K562 (cell line): ENCODE data around the gene HK1. TPM values are rescaled to one million over a fixed set of nuclear protein-coding genes. Genes with fewer than 3 reads are reported as not detected.

Experiments
- ATAC-seq: fragments of 200-7000 bp; cut with Tn5 transposase; 3 replicates; pipeline ENCODE4 v1.9.1; 2020; ENCODE audit warnings: moderate library complexity
- BruUV-seq: library from RNA; stranded (reverse); fragments of 400-500 nt; replicated peaks from 2 replicates; lab custom pipeline; 2021; lab: Mats Ljungman, UMichigan
- CTCF ChIA-PET: fragments of 300-600 bp; formaldehyde crosslinking; extraction: SDS; loops from one replicate; lab custom pipeline; 2021; ENCODE audit warnings: low intra/inter-chr PET ratio; lab: Yijun Ruan, JAX
- POLR2A ChIA-PET: fragments of 300-600, 350-650 bp; sonication (Branson Sonifier 250); formaldehyde crosslinking; extraction: SDS; loops from one replicate; lab custom pipeline; 2021; ENCODE audit warnings: antibody characterized with exemption, inconsistent platforms; lab: Yijun Ruan, JAX
- DNase-seq, 4 experiments: peaks; one replicate each; pipeline versions ENCODE4 v3.0.0 to v3.0.0-alpha.2; 2011 to 2018; ENCODE audit warnings: low spot score in 3 of 4, mixed read lengths in 3 of 4; ENCODE audit errors: extremely low read depth in 1 of 4
- FAIRE-seq: peaks from 2 replicates; lab custom pipeline; 2011; peaks lifted over from hg19 to GRCh38; lab: Jason Lieb, UNC
- H2AFZ ChIP-seq: 2 replicates; pipeline ENCODE4 v1.6.0; 2011; ENCODE audit warnings: low read depth, low read length, control low read depth, inconsistent platforms
- H3K27ac ChIP-seq: fragments of 200-600 bp; 3 replicates; pipeline ENCODE4 v1.8.0; 2011; ENCODE audit warnings: low read depth, mild to moderate bottlenecking, control low read depth, inconsistent platforms, low read length, moderate library complexity, mixed read lengths; ENCODE audit errors: extremely low read depth
- H3K27me3 ChIP-seq, 2 experiments: fragments of 300-600 bp in 1 of 2; 2 replicates in 1 of 2; 3 replicates in 1 of 2; pipeline versions ENCODE4 v1.6.0 to v1.8.0; 2011; ENCODE audit warnings: inconsistent platforms in 2 of 2, low read length in 2 of 2, mild to moderate bottlenecking in 1 of 2, mixed read lengths in 1 of 2, moderate library complexity in 1 of 2; ENCODE audit not compliant: control insufficient read depth in 2 of 2, insufficient read depth in 2 of 2
- H3K36me3 ChIP-seq: fragments of 300-600 bp; 3 replicates; pipeline ENCODE4 v1.8.0; 2011; ENCODE audit warnings: mild to moderate bottlenecking, low read length, inconsistent platforms; ENCODE audit not compliant: control insufficient read depth, insufficient read depth
- H3K4me1 ChIP-seq, 2 experiments: fragments of 200-600 bp in 1 of 2; replicated peaks in 1 of 2; 2 replicates in 1 of 2; 3 replicates in 1 of 2; pipeline versions ENCODE4 v1.5.1 to v1.8.0; 2011; ENCODE audit warnings: inconsistent platforms in 2 of 2, low read length in 2 of 2, mild to moderate bottlenecking in 1 of 2, mixed read lengths in 1 of 2, moderate library complexity in 1 of 2; ENCODE audit not compliant: control insufficient read depth in 2 of 2, insufficient read depth in 2 of 2
- H3K4me2 ChIP-seq: 2 replicates; pipeline ENCODE4 v1.6.1; 2011; ENCODE audit warnings: low read length, control low read depth, inconsistent platforms, mixed read lengths; ENCODE audit not compliant: insufficient read depth
- H3K4me3 ChIP-seq: fragments of 200-600 bp; sonication (generic), shearing (Covaris generic); 2 replicates; pipeline ENCODE4 v1.5.1; 2016; ENCODE audit warnings: control low read depth, inconsistent platforms
- H3K79me2 ChIP-seq: fragments of 200-600 bp; 3 replicates; pipeline ENCODE4 v1.8.0; 2011; ENCODE audit warnings: low read length, inconsistent platforms; ENCODE audit not compliant: control insufficient read depth, insufficient read depth
- H3K9ac ChIP-seq, 2 experiments: 2 replicates each; pipeline versions ENCODE4 v1.6.0 to v1.6.1; 2011; ENCODE audit warnings: low read depth in 2 of 2, low read length in 2 of 2, control low read depth in 1 of 2, inconsistent platforms in 1 of 2, mild to moderate bottlenecking in 1 of 2, mixed read lengths in 1 of 2; ENCODE audit not compliant: insufficient read depth in 1 of 2
- H3K9me1 ChIP-seq: one replicate; pipeline ENCODE4 v1.6.0; 2011; ENCODE audit warnings: inconsistent platforms, mild to moderate bottlenecking, low read length, moderate library complexity; ENCODE audit not compliant: control insufficient read depth, insufficient read depth
- H3K9me3 ChIP-seq: replicated peaks from 2 replicates; pipeline ENCODE4 v1.5.1; 2011; ENCODE audit warnings: low read depth, low read length, inconsistent platforms; ENCODE audit not compliant: control insufficient read depth, insufficient read depth
- H4K20me1 ChIP-seq: replicated peaks from 2 replicates; pipeline ENCODE4 v1.6.1; 2011; ENCODE audit warnings: low read length, inconsistent platforms, mixed read lengths; ENCODE audit not compliant: control insufficient read depth, insufficient read depth
- MAZ ChIP-seq, 2 experiments: fragments of 450-650 bp in 1 of 2; sonication (generic) in 1 of 2; formaldehyde crosslinking; IDR thresholded peaks in 1 of 2; conservative IDR thresholded peaks in 1 of 2; 2 replicates each; pipeline versions ENCODE4 v1.4.0 to v1.5.0; 2020; ENCODE audit warnings: mild to moderate bottlenecking in 1 of 2, missing genetic modification reagents in 1 of 2
- PCBP2 ChIP-seq: fragments of 200-400 bp; formaldehyde crosslinking; IDR thresholded peaks from 2 replicates; pipeline ENCODE4 v1.6.1; 2018; ENCODE audit warnings: low read length, low read depth, mild to moderate bottlenecking, moderate library complexity; ENCODE audit not compliant: poor library complexity, severe bottlenecking
- PKNOX1 ChIP-seq: fragments of 450-650 bp; IDR thresholded peaks from 2 replicates; pipeline ENCODE4 v1.6.1; 2016
- TFE3 ChIP-seq: fragments of 450-650 bp; formaldehyde crosslinking; IDR thresholded peaks from 2 replicates; pipeline ENCODE4 v1.4.0; 2020; ENCODE audit warnings: mild to moderate bottlenecking, mixed read lengths
- THRA ChIP-seq: fragments of 450-650 bp; IDR thresholded peaks from 2 replicates; pipeline ENCODE4 v1.6.1; 2017; ENCODE audit warnings: mild to moderate bottlenecking, moderate library complexity
- WGBS: fragments of 100-300 bp; shearing (Covaris generic); methylation state at CpG from one replicate; pipeline ENCODE4 v1.1.6; 2016; ENCODE audit warnings: low coverage, mixed read lengths; ENCODE audit not compliant: insufficient coverage; ENCODE audit errors: missing lambda C conversion rate; 5-methylcytosine and 5-hydroxymethylcytosine counted together
- in situ Hi-C: fragments of 300-500 bp; cut with MboI; formaldehyde crosslinking; loops from 4 replicates; pipeline ENCODE4 v1.15.0; 2018; ENCODE audit warnings: inconsistent platforms, mixed read lengths
- intact Hi-C: fragments of 100-400 bp; cut with micrococcal nuclease; formaldehyde crosslinking; loops from 2 replicates; pipeline ENCODE4 v1.14.2; 2022
- polyA plus RNA-seq, 8 experiments: library from polyadenylated mRNA; depleted of rRNA in 4 of 8; stranded (reverse) in 5 of 8; unstranded in 3 of 8; fragments of >200 nt; fragmentation: Nextera tagmentation in 2 of 8; fragmentation: Illumina TruSeq in 1 of 8; extraction: Ambion mirVana in 2 of 8; extraction: Trizol in 1 of 8; gene quantifications; 2 replicates each; pipeline versions ENCODE4 v1.2.1 to v1.2.3, GENCODE V29; 2011 to 2014; ENCODE audit warnings: inconsistent platforms in 1 of 8, missing spikeins in 1 of 8
- total RNA-seq, 7 experiments: library from RNA; depleted of rRNA in 6 of 7; stranded (reverse); fragments of >200 nt in 6 of 7; fragmentation: Illumina TruSeq in 2 of 7; extraction: Trizol in 2 of 7; gene quantifications; 2 replicates each; pipeline versions ENCODE4 v1.2.1 to v1.2.3, GENCODE V29; 2011 to 2021; ENCODE audit warnings: low replicate concordance in 1 of 7

The HK1 gene
- total and polyA plus RNA-seq, 9 of the 15 experiments (the other 6 are each of a cell fraction or from before 2014, with no cell fraction given), result 29.2 to 444 (median 193) TPM

GRCh38 chr10:69418052-69418752 lies 139.9 kb downstream of the HK1 start:
- Histone ChIP-seq H3K9me3 (no peaks in the 10 kb centered on the region), H3K27ac (no peak overlapping the region), H3K9ac (no peak overlapping the region), H3K79me2 (no peaks in the 10 kb centered on the region), H4K20me1 (no peaks in the 10 kb centered on the region; the same call in 1 of the 2 replicates), H3K36me3 (no peaks in the 10 kb centered on the region), H3K4me1 (peaks cover 0 to 15% of the 10 kb centered on the region in 2 experiments; a peak in 3 of 5 replicates), H2AFZ (no peak overlapping the region), H3K4me2 (no peak overlapping the region), H3K27me3 (peaks cover 48 to 77% of the 10 kb centered on the region in 2 experiments), H3K4me3 (no peak overlapping the region), H3K9me1 (no peaks in the 10 kb centered on the region)
- DNase-seq (no peak), FAIRE-seq (no peak), ATAC-seq (no peak)
- no TSS peak for BruUV-seq
- ChIA-PET CTCF (no interaction called here), POLR2A (interaction anchor here (0.7 to 1.2 kb wide), 5 partner anchors 28 to 192 kb away, joined by 3 to 5 read pairs (median 3); no protein-coding TSS in a partner anchor)
- intact Hi-C loops, result no loop called here
- in situ Hi-C loops, result no loop called here
- TF ChIP-seq PKNOX1, result no peak
- TF ChIP-seq PCBP2, result no peak
- no peak for TF ChIP-seq MAZ (CRISPR knock-in tag; conservative IDR thresholded peaks at IDR 0.05 in 1 of 2, IDR thresholded peaks at IDR 0.05 in 1 of 2)
- TF ChIP-seq TFE3 (CRISPR knock-in tag), result no peak
- no peak for TF ChIP-seq THRA
- 15% methylated on average over 8 of the region's 8 CpGs for WGBS
